HL-60 (cell line): ENCODE data around the gene FLNC.

ENCODE experiments used
- DNase-seq, 2 experiments: peaks; one replicate each; pipeline ENCODE4 v3.0.0-alpha.2; 2010 to 2020; ENCODE audit warnings: low read depth in 1 of 2, low spot score in 1 of 2
- H3K27ac ChIP-seq: fragments of 250-450 bp; sonication (Bioruptor Pico); replicated peaks from 2 replicates; pipeline ENCODE4 v1.5.1; 2020; ENCODE audit warnings: mild to moderate bottlenecking, moderate library complexity
- H3K27me3 ChIP-seq: fragments of 250-450 bp; sonication (Bioruptor Pico); 2 replicates; pipeline ENCODE4 v1.5.1; 2021; ENCODE audit warnings: mild to moderate bottlenecking, moderate library complexity; ENCODE audit not compliant: insufficient read depth, poor library complexity, severe bottlenecking
- H3K4me3 ChIP-seq: replicated peaks from 2 replicates; pipeline ENCODE4 v1.5.1; 2011; ENCODE audit warnings: mild to moderate bottlenecking, control low read depth, low read length; ENCODE audit not compliant: insufficient read depth
- CTCF ChIP-seq: IDR thresholded peaks from one replicate; pipeline ENCODE4 v1.5.1; 2011; ENCODE audit warnings: low read length, control low read depth, inconsistent platforms; ENCODE audit not compliant: insufficient read depth
- GABPA ChIP-seq: IDR thresholded peaks from 2 replicates; pipeline ENCODE4 v1.6.1; 2012; ENCODE audit warnings: low read depth
- POLR2AphosphoS5 ChIP-seq: IDR thresholded peaks from 2 replicates; pipeline ENCODE4 v1.6.1; 2012; ENCODE audit warnings: low read depth
- SPI1 ChIP-seq: IDR thresholded peaks from 2 replicates; pipeline ENCODE4 v1.6.1; 2012; ENCODE audit warnings: low read depth, mild to moderate bottlenecking, borderline replicate concordance
- TF ChIP-seq, protein P1 (sequence below): IDR thresholded peaks from 2 replicates; pipeline ENCODE4 v1.6.1; 2012; ENCODE audit warnings: low read depth; ENCODE audit not compliant: insufficient replicate concordance

Gene FLNC

GRCh38 chr7:128838981-128839731, 8.9 kb downstream of the FLNC start:
- H3K4me3 ChIP-seq, result no peak overlapping the region
- no peaks in the 10 kb centered on the region for H3K27me3 ChIP-seq

DNA sequence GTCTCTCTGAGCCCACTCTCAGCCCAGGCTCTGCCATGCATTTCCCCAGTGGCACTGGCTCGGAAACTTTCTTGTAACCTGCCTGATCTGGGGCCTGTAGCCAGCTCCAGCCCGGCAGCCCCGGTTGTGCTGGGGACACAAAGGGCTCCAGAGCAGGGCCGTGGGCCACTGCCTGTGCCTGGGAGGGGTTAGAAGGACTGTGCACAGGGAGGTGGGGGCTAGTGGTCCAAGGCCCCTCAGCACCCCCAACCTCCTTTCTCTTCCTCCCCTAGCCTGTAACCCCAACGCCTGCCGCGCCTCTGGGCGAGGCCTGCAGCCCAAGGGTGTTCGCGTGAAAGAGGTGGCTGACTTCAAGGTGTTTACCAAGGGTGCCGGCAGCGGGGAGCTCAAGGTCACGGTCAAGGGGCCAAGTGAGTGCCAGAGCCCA, 9.6 kb downstream of the FLNC start:
- no peaks in the 10 kb centered on the region for H3K27me3 ChIP-seq
- no peak for DNase-seq
- TF ChIP-seq POLR2AphosphoS5, result no peak
- no peak for TF ChIP-seq CTCF
- TF ChIP-seq SPI1, result no peak
- TF ChIP-seq, protein P1, sequence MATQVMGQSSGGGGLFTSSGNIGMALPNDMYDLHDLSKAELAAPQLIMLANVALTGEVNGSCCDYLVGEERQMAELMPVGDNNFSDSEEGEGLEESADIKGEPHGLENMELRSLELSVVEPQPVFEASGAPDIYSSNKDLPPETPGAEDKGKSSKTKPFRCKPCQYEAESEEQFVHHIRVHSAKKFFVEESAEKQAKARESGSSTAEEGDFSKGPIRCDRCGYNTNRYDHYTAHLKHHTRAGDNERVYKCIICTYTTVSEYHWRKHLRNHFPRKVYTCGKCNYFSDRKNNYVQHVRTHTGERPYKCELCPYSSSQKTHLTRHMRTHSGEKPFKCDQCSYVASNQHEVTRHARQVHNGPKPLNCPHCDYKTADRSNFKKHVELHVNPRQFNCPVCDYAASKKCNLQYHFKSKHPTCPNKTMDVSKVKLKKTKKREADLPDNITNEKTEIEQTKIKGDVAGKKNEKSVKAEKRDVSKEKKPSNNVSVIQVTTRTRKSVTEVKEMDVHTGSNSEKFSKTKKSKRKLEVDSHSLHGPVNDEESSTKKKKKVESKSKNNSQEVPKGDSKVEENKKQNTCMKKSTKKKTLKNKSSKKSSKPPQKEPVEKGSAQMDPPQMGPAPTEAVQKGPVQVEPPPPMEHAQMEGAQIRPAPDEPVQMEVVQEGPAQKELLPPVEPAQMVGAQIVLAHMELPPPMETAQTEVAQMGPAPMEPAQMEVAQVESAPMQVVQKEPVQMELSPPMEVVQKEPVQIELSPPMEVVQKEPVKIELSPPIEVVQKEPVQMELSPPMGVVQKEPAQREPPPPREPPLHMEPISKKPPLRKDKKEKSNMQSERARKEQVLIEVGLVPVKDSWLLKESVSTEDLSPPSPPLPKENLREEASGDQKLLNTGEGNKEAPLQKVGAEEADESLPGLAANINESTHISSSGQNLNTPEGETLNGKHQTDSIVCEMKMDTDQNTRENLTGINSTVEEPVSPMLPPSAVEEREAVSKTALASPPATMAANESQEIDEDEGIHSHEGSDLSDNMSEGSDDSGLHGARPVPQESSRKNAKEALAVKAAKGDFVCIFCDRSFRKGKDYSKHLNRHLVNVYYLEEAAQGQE, result no peak
- TF ChIP-seq GABPA, result no peak
- H3K4me3 ChIP-seq, result no peak overlapping the region
- no peak overlapping the region for H3K27ac ChIP-seq

More at GRCh38 chr7:128838981-128839731, 8.9 kb downstream of the FLNC start:
- H3K27ac ChIP-seq, result no peak overlapping the region
- TF ChIP-seq CTCF (no peak), GABPA (no peak), SPI1 (no peak), POLR2AphosphoS5 (no peak)
- TF ChIP-seq, protein P1, result no peak
- no peak for DNase-seq

GRCh38 chr7:128840326-128841170, 10.3 kb downstream of the FLNC start:
- H3K27ac ChIP-seq, result no peak overlapping the region
- no peak for TF ChIP-seq SPI1
- no peak overlapping the region for H3K4me3 ChIP-seq
- no peak for DNase-seq
- no peaks in the 10 kb centered on the region for H3K27me3 ChIP-seq

GRCh38 chr7:128841171-128841690, 11.0 kb downstream of the FLNC start:
- TF ChIP-seq, protein P1, result no peak
- no peak for TF ChIP-seq GABPA
- no peak for TF ChIP-seq SPI1
- no peak for TF ChIP-seq CTCF
- no peak for TF ChIP-seq POLR2AphosphoS5
- Histone ChIP-seq H3K27me3 (no peaks in the 10 kb centered on the region), H3K27ac (no peak overlapping the region), H3K4me3 (no peak overlapping the region)
- DNase-seq, result no peak
